K562 (cell line): ENCODE data around the gene AHNAK. TPM values are rescaled to one million over a fixed set of nuclear protein-coding genes. Genes with fewer than 3 reads are reported as not detected.

Experiments
- BRF1 ChIP-seq: IDR thresholded peaks from 3 replicates; pipeline ENCODE4 v1.6.1; 2011; ENCODE audit warnings: borderline replicate concordance, mild to moderate bottlenecking; ENCODE audit not compliant: insufficient read length; ENCODE audit errors: extremely low read depth
- CEBPG ChIP-seq, 3 experiments: fragments of 200-800 bp in 1 of 3; sonication (Bioruptor generic) in 1 of 3; sonication (generic) in 1 of 3; formaldehyde crosslinking in 1 of 3; IDR thresholded peaks in 2 of 3; conservative IDR thresholded peaks in 1 of 3; 2 replicates each; pipeline versions ENCODE4 v1.6.1 to v1.8.0; 2016 to 2022; ENCODE audit warnings: missing compliant biosample characterization in 2 of 3, missing genetic modification characterization in 2 of 3, mild to moderate bottlenecking in 1 of 3, missing genetic modification reagents in 1 of 3
- CGGBP1 ChIP-seq: fragments of 250-450 bp; sonication (Bioruptor Pico); IDR thresholded peaks from 2 replicates; pipeline ENCODE4 v1.9.0; 2021; ENCODE audit warnings: mild to moderate bottlenecking
- GTF2E2 ChIP-seq: fragments of 200-800 bp; sonication (Bioruptor generic); IDR thresholded peaks from 2 replicates; pipeline ENCODE4 v1.6.1; 2016; ENCODE audit warnings: missing genetic modification characterization, missing compliant biosample characterization
- MYBL2 ChIP-seq, 2 experiments: fragments of 450-650 bp in 1 of 2; sonication (generic) in 1 of 2; formaldehyde crosslinking in 1 of 2; IDR thresholded peaks; 2 replicates each; pipeline versions ENCODE4 v1.6.1 to v1.8.1; 2017 to 2022; ENCODE audit warnings: borderline replicate concordance in 1 of 2, inconsistent platforms in 1 of 2, low read depth in 1 of 2, mild to moderate bottlenecking in 1 of 2, missing genetic modification reagents in 1 of 2, moderate library complexity in 1 of 2
- MYC ChIP-seq, 2 experiments: fragments of 250-450 bp in 1 of 2; sonication (Bioruptor Pico) in 1 of 2; IDR thresholded peaks; 2 replicates each; pipeline versions ENCODE4 v1.5.1 to v1.6.1; 2012 to 2021; ENCODE audit warnings: low read depth in 2 of 2, borderline replicate concordance in 1 of 2, improper control_type of control experiment in 1 of 2, low read length in 1 of 2, mild to moderate bottlenecking in 1 of 2, moderate library complexity in 1 of 2
- PHB ChIP-seq: fragments of 250-450 bp; sonication (Bioruptor Pico); IDR thresholded peaks from 2 replicates; pipeline ENCODE4 v1.5.0; 2021
- REST ChIP-seq, 2 experiments: fragments of 450-650 bp; formaldehyde crosslinking in 1 of 2; IDR thresholded peaks; 2 replicates each; pipeline versions ENCODE4 v1.4.0 to v1.6.1; 2014 to 2020; ENCODE audit warnings: mild to moderate bottlenecking in 2 of 2, borderline replicate concordance in 1 of 2, low read depth in 1 of 2
- polyA plus RNA-seq, 8 experiments: library from polyadenylated mRNA; depleted of rRNA in 4 of 8; stranded (reverse) in 5 of 8; unstranded in 3 of 8; fragments of >200 nt; fragmentation: Nextera tagmentation in 2 of 8; fragmentation: Illumina TruSeq in 1 of 8; extraction: Ambion mirVana in 2 of 8; extraction: Trizol in 1 of 8; gene quantifications; 2 replicates each; pipeline versions ENCODE4 v1.2.1 to v1.2.3, GENCODE V29; 2011 to 2014; ENCODE audit warnings: inconsistent platforms in 1 of 8, missing spikeins in 1 of 8
- total RNA-seq, 7 experiments: library from RNA; depleted of rRNA in 6 of 7; stranded (reverse); fragments of >200 nt in 6 of 7; fragmentation: Illumina TruSeq in 2 of 7; extraction: Trizol in 2 of 7; gene quantifications; 2 replicates each; pipeline versions ENCODE4 v1.2.1 to v1.2.3, GENCODE V29; 2011 to 2021; ENCODE audit warnings: low replicate concordance in 1 of 7
- TF ChIP-seq, protein P1 (sequence below): sonication (generic); formaldehyde crosslinking; IDR thresholded peaks from 2 replicates; pipeline ENCODE4 v1.8.1; 2023; ENCODE audit warnings: mild to moderate bottlenecking, missing genetic modification reagents
- TF ChIP-seq, protein P2 (sequence below): fragments of 250-450 bp; sonication (Bioruptor Pico); IDR thresholded peaks from 2 replicates; pipeline ENCODE4 v1.5.0; 2021; ENCODE audit warnings: mild to moderate bottlenecking, moderate library complexity

Gene AHNAK
- total and polyA plus RNA-seq, 9 of the 15 experiments (the other 6 are each of a cell fraction or from before 2014, with no cell fraction given): 1.5 to 89.7 (median 45.0) TPM

- TF ChIP-seq REST (IDR thresholded peaks at IDR 0.05; ENCODE audit: borderline replicate concordance) (peak; percentile 95), REST (CRISPR knock-in tag; IDR thresholded peaks at IDR 0.05; ENCODE audit: low read depth) (no peak), MYC (IDR thresholded peaks at IDR 0.05; ENCODE audit: low read depth, low read length) (no peak), MYC (CRISPR knock-in tag; IDR thresholded peaks at IDR 0.05; ENCODE audit: borderline replicate concordance, low read depth) (no peak), MYBL2 (IDR thresholded peaks at IDR 0.05; ENCODE audit: low read depth) (no peak), MYBL2 (CRISPR knock-in tag; IDR thresholded peaks at IDR 0.05; ENCODE audit: borderline replicate concordance) (no peak), CEBPG (CRISPR knock-in tag; IDR thresholded peaks at IDR 0.05) (0 out of 2 replicates have a peak, but pooled peaks have one; percentile 41), CEBPG (tag; conservative IDR thresholded peaks at IDR 0.05 in 1 of 2, IDR thresholded peaks at IDR 0.05 in 1 of 2) (peak in 1 of 2 experiments; percentile 54; a peak in 1 of 4 replicates), GTF2E2 (no peak), CGGBP1 (no peak), PHB (no peak), BRF1 (no peak)
- TF ChIP-seq, protein P1, sequence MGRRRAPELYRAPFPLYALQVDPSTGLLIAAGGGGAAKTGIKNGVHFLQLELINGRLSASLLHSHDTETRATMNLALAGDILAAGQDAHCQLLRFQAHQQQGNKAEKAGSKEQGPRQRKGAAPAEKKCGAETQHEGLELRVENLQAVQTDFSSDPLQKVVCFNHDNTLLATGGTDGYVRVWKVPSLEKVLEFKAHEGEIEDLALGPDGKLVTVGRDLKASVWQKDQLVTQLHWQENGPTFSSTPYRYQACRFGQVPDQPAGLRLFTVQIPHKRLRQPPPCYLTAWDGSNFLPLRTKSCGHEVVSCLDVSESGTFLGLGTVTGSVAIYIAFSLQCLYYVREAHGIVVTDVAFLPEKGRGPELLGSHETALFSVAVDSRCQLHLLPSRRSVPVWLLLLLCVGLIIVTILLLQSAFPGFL (CRISPR knock-in tag): 0 out of 2 replicates have a peak, but pooled peaks have one; percentile 19
- TF ChIP-seq, protein P2, sequence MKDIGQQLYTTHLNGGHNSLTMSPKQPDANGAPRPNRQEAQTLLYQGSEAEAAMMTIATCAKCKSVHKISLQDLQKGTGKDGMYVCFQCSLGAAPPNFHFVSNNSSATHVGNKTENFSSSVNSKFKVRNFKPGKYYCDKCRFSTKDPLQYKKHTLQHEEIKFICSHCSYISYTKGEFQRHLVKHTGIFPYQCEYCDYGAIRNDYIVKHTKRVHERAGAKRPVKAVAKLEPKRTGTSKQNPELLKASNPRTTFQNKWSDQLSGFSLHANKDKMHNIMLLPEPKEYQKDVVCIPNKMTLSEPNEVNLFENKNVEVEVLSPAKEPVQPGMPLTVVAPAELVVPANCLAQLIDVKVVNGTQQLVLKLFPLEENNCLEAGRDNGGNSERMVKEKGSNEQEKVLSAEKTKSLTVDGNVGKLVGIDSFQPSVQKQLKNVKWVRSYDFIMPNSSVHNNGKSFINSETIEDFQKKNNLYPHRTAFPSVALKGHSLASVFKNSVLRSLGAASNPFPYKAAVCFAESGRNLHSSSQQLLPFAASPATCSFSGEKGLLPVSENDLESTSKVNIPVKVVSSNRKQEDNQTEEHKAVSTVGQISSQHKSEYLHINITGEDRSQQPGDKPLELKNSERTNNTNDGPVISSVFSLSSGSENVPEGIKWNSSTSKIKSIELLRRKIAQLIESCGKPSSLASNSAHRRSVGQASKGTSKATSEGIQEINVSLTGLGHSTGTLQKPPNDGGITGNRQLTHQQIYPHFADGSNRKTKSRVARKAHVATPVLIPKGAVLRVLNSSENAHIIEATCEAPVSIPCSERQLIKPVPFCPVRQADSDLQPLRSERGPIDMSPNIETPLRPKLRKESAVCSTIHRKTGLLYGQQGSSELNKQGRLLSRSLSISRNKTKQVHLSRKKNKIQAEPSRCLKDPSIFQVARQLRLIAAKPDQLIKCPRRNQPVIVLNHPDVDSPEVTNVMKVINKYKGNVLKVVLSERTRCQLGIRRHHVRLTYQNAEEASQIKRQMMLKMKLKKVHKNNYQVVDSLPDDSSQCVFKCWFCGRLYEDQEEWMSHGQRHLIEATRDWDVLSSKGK (CRISPR knock-in tag): no peak
Observed at GRCh38 chr11:62499944-62500649, 46.5 kb downstream of the AHNAK start (continued).
